ENCODE measurements around the gene ADGRA3. TPM values are rescaled to one million over a fixed set of nuclear protein-coding genes. Genes with fewer than 3 reads are reported as not detected.
"Not testable (repeated sequence)": the region's sequence is repeated elsewhere in the genome, so short reads cannot be mapped to it uniquely, and the experiment has no call there.

Gene ADGRA3
- polyA plus RNA-seq, 1 donor from 2014 or later, result 40.5 TPM

GRCh38 chr4:22477136-22477812 is 38.6 kb downstream of the ADGRA3 start:
- no peak for TF ChIP-seq RAD21 (conservative IDR thresholded peaks at IDR 0.05)
- no peak for TF ChIP-seq REST (IDR thresholded peaks at IDR 0.05; ENCODE audit: borderline replicate concordance)
- no peak for TF ChIP-seq SMC3 (conservative IDR thresholded peaks at IDR 0.05; ENCODE audit: poor library complexity)
- no peak for TF ChIP-seq CTCF (IDR thresholded peaks at IDR 0.05; ENCODE audit: poor library complexity, severe bottlenecking)
- no peak for TF ChIP-seq MXI1 (conservative IDR thresholded peaks at IDR 0.05; ENCODE audit: poor library complexity, severe bottlenecking)
- no peak for TF ChIP-seq TAF1 (IDR thresholded peaks at IDR 0.05; ENCODE audit: low read depth)
- TF ChIP-seq EZH2 (IDR thresholded peaks at IDR 0.05; ENCODE audit: borderline replicate concordance, insufficient read depth, low read length, poor library complexity, severe bottlenecking), result no peak
- TF ChIP-seq EP300 (conservative IDR thresholded peaks at IDR 0.05; ENCODE audit: poor library complexity, severe bottlenecking), result no peak
- TF ChIP-seq POLR2AphosphoS5 (IDR thresholded peaks at IDR 0.05), result no peak
- Histone ChIP-seq H3K9me3 (ENCODE audit: low read length) (no peaks in the 10 kb centered on the region), H2AFZ (ENCODE audit: low read depth, low read length) (no peak overlapping the region), H3K79me2 (replicated peaks; ENCODE audit: insufficient read depth, low read length) (peaks cover 30% of the 10 kb centered on the region), H3K9me2 (ENCODE audit: insufficient read depth, low read length) (no peaks in the 10 kb centered on the region), H3F3A (ENCODE audit: insufficient read depth, low read length, poor library complexity, severe bottlenecking) (no peaks in the 10 kb centered on the region), H3K36me3 (ENCODE audit: insufficient read depth, low read length) (no peaks in the 10 kb centered on the region), H3K27ac (ENCODE audit: low read length) (no peak overlapping the region), H3K9ac (ENCODE audit: low read length) (no peak overlapping the region), H3K27me3 (ENCODE audit: insufficient read depth, low read depth, low read length) (no peaks in the 10 kb centered on the region), H4K20me1 (ENCODE audit: insufficient read depth) (no peaks in the 10 kb centered on the region), H3K4me2 (ENCODE audit: low read length) (no peak overlapping the region), H3K4me3 (ENCODE audit: low read length) (no peak overlapping the region)

GRCh38 chr4:22476011-22476410 is 39.9 kb downstream of the ADGRA3 start:
- Histone ChIP-seq H3K79me2 (replicated peaks; ENCODE audit: insufficient read depth, low read length) (peaks cover 30% of the 10 kb centered on the region), H3K36me3 (ENCODE audit: insufficient read depth, low read length) (no peaks in the 10 kb centered on the region), H3K9ac (ENCODE audit: low read length) (no peak overlapping the region), H3F3A (ENCODE audit: insufficient read depth, low read length, poor library complexity, severe bottlenecking) (no peaks in the 10 kb centered on the region), H3K4me2 (ENCODE audit: low read length) (no peak overlapping the region), H3K27ac (ENCODE audit: low read length) (no peak overlapping the region), H3K9me3 (ENCODE audit: low read length) (no peaks in the 10 kb centered on the region), H3K9me2 (ENCODE audit: insufficient read depth, low read length) (no peaks in the 10 kb centered on the region), H3K4me3 (ENCODE audit: low read length) (no peak overlapping the region), H4K20me1 (ENCODE audit: insufficient read depth) (no peaks in the 10 kb centered on the region), H3K27me3 (ENCODE audit: insufficient read depth, low read depth, low read length) (no peaks in the 10 kb centered on the region), H2AFZ (ENCODE audit: low read depth, low read length) (no peak overlapping the region)
- TF ChIP-seq EZH2 (IDR thresholded peaks at IDR 0.05; ENCODE audit: borderline replicate concordance, insufficient read depth, low read length, poor library complexity, severe bottlenecking), result no peak

- not testable (repeated sequence) for H3K27me3 ChIP-seq (ENCODE audit: insufficient read depth, low read depth, low read length); H3K9me3 ChIP-seq (ENCODE audit: low read length); H4K20me1 ChIP-seq (ENCODE audit: insufficient read depth); H3K27ac ChIP-seq (ENCODE audit: low read length); H3K36me3 ChIP-seq (ENCODE audit: insufficient read depth, low read length); H2AFZ ChIP-seq (ENCODE audit: low read depth, low read length); H3K4me2 ChIP-seq (ENCODE audit: low read length); H3K9ac ChIP-seq (ENCODE audit: low read length); H3K4me3 ChIP-seq (ENCODE audit: low read length); H3K9me2 ChIP-seq (ENCODE audit: insufficient read depth, low read length); H3F3A ChIP-seq (ENCODE audit: insufficient read depth, low read length, poor library complexity, severe bottlenecking)
- peaks cover 24% of the 10 kb centered on the region for H3K79me2 ChIP-seq (replicated peaks; ENCODE audit: insufficient read depth, low read length)
Observed at GRCh38 chr4:22475311-22475646, 40.6 kb downstream of the ADGRA3 start.
